Activated naive CD8-positive, alpha-beta T cell (primary cell): ENCODE data around the gene GDPD4.
A peak's percentile ranks its signal among the peaks of the same experiment; 100 is the strongest.

ENCODE experiments used
- H3K27ac Mint-ChIP-seq: one replicate; pipeline ENCODE4 v1.8.0; 2021; ENCODE audit warnings: mixed read lengths
- H3K27me3 Mint-ChIP-seq: one replicate; pipeline ENCODE4 v1.8.0; 2021; ENCODE audit warnings: mixed read lengths
- H3K36me3 Mint-ChIP-seq: one replicate; pipeline ENCODE4 v1.8.0; 2021; ENCODE audit warnings: mixed read lengths
- H3K4me1 Mint-ChIP-seq: one replicate; pipeline ENCODE4 v1.8.0; 2021; ENCODE audit warnings: low read depth, mixed read lengths
- H3K4me3 Mint-ChIP-seq: one replicate; pipeline ENCODE4 v1.8.0; 2021; ENCODE audit warnings: mild to moderate bottlenecking, mixed read lengths
- H3K9me3 Mint-ChIP-seq: one replicate; pipeline ENCODE4 v1.8.0; 2021; ENCODE audit warnings: low read depth, mixed read lengths

The GDPD4 gene

GRCh38 chr11:77207618-77208313 is 93.7 kb downstream of the GDPD4 start:
- no peaks in the 10 kb centered on the region for H3K4me1 Mint-ChIP-seq
- no peaks in the 10 kb centered on the region for H3K27me3 Mint-ChIP-seq
- H3K9me3 Mint-ChIP-seq = no peaks in the 10 kb centered on the region
- H3K27ac Mint-ChIP-seq = no peak overlapping the region
- no peak overlapping the region for H3K4me3 Mint-ChIP-seq
- no peaks in the 10 kb centered on the region for H3K36me3 Mint-ChIP-seq

DNA sequence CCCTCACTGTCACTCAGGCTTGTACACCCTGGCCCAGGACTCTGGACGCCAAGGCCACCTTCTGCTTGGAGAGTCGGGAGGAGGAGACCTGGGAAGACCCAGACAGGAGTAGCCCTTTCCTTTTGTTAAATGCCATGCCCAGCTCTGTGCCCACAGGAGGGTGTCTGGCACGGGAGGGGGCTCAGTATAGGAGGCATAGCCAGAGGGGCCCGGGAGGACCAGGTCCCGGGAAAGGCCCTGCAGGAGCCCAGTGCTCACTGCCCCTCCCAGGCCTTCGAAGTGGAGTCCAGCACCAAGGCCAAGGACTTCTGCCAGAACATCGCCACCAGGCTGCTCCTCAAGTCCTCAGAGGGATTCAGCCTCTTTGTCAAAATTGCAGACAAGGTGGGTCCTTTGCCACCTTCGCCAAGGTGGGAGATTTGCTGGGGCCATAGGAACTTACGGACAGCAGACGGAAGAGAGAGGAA is 94.4 kb downstream of the GDPD4 start:
- Mint-ChIP-seq H3K9me3 (no peaks in the 10 kb centered on the region), H3K36me3 (no peaks in the 10 kb centered on the region), H3K27me3 (no peaks in the 10 kb centered on the region), H3K27ac (no peak overlapping the region), H3K4me1 (no peaks in the 10 kb centered on the region), H3K4me3 (no peak overlapping the region)

DNA sequence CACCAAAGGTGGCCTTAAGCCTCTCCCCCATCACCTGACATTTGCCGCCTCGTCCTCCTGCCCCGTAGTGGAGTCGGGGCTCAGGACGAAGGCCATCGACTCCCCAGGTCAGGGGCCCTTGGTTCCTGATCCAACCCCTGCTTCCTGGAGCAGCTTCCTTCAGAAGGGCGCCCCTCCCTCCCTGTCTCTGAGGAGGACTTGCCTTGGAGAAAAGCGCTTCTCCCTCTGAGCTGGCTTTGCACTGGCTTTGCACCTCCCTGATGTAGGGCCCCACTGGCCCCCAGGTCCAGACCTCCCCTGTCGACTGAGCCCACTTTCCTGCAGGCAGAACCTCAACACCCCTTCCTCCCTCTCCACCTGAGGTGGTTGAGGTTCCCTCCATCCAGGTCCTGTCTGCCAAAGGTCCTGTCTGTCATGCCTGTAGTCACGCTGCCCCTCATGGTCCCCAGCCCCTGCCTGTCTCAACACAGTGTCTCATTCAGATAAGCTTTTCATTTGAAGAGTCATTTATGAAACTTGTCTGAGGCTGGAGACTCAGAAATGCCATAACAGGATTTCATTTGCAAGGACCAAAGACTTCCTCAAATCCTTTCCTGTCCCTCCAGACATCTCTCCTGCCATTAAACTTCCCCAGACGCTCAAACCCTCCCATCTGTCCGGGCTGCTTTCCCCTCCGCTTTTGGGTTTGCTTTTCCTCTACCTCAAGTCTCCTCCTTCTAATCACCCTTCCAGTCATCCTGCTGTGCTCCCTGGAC is 95.0 kb downstream of the GDPD4 start:
- Mint-ChIP-seq H3K36me3 (no peaks in the 10 kb centered on the region), H3K9me3 (no peaks in the 10 kb centered on the region), H3K27me3 (no peaks in the 10 kb centered on the region), H3K27ac (peak overlapping the region; percentile 28), H3K4me3 (no peak overlapping the region), H3K4me1 (no peaks in the 10 kb centered on the region)

DNA sequence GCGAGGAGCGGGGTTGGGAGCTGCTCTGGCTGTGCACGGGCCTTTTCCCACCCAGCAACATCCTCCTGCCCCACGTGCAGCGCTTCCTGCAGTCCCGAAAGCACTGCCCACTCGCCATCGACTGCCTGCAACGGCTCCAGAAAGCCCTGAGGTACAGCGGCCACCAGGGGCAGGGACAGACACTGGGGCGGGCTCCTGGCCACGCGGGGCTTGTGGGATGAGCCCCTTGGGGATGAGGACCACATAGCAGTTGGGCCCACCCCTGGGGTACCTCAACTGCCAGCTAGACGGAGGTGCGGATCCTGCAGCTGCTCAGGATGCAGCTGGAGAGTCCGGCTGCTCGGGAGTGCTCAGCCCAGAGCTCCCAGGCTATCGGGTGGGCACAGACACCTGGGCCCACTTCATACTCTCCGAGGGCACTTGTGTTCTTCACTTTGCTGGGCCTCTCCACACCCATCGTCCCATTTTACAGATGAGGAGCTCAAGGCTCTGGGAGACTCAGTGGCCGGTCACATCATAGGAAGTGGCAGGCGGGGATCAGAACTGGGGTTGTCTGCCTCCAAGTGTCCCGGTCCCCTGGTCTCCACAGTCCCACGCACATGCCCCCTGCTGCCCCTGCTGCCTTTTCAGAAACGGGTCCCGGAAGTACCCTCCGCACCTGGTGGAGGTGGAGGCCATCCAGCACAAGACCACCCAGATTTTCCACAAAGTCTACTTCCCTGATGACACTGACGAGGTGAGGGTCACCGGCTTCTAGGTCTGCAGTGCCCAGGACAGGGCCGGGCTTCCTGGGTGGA is 95.8 kb downstream of the GDPD4 start:
- no peak overlapping the region for H3K4me3 Mint-ChIP-seq
- H3K9me3 Mint-ChIP-seq = no peaks in the 10 kb centered on the region
- no peaks in the 10 kb centered on the region for H3K36me3 Mint-ChIP-seq
- H3K4me1 Mint-ChIP-seq = no peaks in the 10 kb centered on the region
- no peak overlapping the region for H3K27ac Mint-ChIP-seq
- no peaks in the 10 kb centered on the region for H3K27me3 Mint-ChIP-seq

DNA sequence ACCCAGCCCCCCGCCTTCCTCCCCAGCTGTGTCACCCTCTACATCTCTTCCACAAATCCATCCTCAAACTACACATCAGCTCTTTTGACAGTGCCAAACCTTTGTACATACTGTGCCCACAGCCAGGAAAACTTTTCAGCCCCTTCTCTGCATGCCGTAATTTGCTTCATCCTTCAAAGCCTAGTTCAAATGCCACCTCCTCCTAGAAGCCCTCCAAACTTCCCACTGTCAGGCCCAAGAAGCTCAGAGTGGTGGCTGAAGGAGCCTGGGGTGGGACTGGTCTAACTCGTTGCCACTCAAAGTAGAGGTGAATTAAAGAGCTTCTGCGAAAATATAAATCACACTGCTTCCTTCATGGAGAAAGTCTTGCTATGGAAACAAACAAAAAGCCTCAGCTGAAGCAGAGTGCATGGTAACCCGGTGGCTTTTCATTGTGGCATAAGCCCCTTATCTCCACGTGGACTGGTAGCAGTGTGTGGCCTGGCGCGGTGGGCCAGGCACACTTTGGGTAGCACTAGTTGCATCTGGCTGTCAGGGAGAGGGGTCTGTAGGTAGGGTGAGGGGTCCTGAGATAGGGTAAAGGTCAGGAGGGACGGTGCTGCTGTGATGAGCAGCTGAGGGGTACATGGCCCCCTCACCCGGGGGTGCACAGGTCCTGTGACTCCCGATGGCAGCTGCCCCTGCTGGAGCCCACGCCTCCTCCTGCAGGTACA is 96.6 kb downstream of the GDPD4 start:
- Mint-ChIP-seq H3K27ac (no peak overlapping the region), H3K36me3 (no peaks in the 10 kb centered on the region), H3K27me3 (no peaks in the 10 kb centered on the region), H3K4me3 (no peak overlapping the region), H3K4me1 (no peaks in the 10 kb centered on the region), H3K9me3 (no peaks in the 10 kb centered on the region)

DNA sequence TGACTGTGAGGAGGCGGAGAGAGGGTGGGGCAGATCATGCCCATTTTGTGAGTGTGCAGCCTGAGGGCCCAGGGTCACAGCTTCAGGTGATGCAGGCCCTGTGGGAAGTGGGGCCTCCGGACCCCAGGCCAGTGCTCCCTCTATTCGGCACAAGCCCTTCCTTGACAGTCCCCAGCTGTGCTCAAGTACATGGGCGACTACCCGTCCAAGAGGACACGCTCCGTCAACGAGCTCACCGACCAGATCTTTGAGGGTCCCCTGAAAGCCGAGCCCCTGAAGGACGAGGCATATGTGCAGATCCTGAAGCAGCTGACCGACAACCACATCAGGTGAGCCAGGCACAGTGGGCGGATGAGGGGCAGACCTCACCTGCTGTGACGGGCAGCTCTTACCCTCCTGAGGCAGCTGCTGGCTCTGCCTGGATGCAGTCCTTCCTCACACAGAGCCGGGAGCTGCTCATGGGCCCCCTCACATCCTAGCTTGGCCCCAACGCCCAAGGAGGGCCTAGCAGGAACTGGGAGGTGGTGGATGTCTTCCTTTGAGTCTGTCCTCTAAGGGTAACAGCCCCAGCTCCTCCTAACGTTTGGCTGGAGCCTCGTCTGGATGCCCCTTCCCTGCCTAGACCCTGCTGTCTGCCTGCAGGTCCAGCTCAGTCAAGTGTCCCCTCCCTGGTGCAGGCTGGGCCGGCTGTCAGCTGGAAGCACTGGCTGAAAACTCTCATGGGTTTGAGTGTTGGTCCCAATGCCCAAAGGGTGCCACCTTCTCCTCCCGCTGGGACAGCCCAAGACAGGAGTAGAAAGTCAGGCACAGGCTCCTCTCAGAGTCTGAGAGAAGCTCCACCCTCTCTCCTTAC is 97.4 kb downstream of the GDPD4 start:
- H3K4me3 Mint-ChIP-seq = no peak overlapping the region
- no peaks in the 10 kb centered on the region for H3K27me3 Mint-ChIP-seq
- H3K9me3 Mint-ChIP-seq = no peaks in the 10 kb centered on the region
- H3K27ac Mint-ChIP-seq = no peak overlapping the region
- no peaks in the 10 kb centered on the region for H3K36me3 Mint-ChIP-seq
- no peaks in the 10 kb centered on the region for H3K4me1 Mint-ChIP-seq

GRCh38 chr11:77202941-77203900 is 98.3 kb downstream of the GDPD4 start:
- Mint-ChIP-seq H3K9me3 (no peaks in the 10 kb centered on the region), H3K27ac (no peak overlapping the region), H3K4me3 (no peak overlapping the region), H3K36me3 (no peaks in the 10 kb centered on the region), H3K27me3 (no peaks in the 10 kb centered on the region), H3K4me1 (no peaks in the 10 kb centered on the region)

- H3K36me3 Mint-ChIP-seq = no peaks in the 10 kb centered on the region
- no peak overlapping the region for H3K27ac Mint-ChIP-seq
- H3K4me3 Mint-ChIP-seq = no peak overlapping the region
- no peaks in the 10 kb centered on the region for H3K9me3 Mint-ChIP-seq
- no peaks in the 10 kb centered on the region for H3K4me1 Mint-ChIP-seq
- no peaks in the 10 kb centered on the region for H3K27me3 Mint-ChIP-seq
Measured at GRCh38 chr11:77201991-77202841, 99.3 kb downstream of the GDPD4 start.

GRCh38 chr11:77201370-77201769 is 100.1 kb downstream of the GDPD4 start:
- H3K27ac Mint-ChIP-seq = no peak overlapping the region
- H3K27me3 Mint-ChIP-seq = no peaks in the 10 kb centered on the region
- H3K9me3 Mint-ChIP-seq = no peaks in the 10 kb centered on the region
- H3K36me3 Mint-ChIP-seq = no peaks in the 10 kb centered on the region
- no peaks in the 10 kb centered on the region for H3K4me1 Mint-ChIP-seq
- no peak overlapping the region for H3K4me3 Mint-ChIP-seq

DNA sequence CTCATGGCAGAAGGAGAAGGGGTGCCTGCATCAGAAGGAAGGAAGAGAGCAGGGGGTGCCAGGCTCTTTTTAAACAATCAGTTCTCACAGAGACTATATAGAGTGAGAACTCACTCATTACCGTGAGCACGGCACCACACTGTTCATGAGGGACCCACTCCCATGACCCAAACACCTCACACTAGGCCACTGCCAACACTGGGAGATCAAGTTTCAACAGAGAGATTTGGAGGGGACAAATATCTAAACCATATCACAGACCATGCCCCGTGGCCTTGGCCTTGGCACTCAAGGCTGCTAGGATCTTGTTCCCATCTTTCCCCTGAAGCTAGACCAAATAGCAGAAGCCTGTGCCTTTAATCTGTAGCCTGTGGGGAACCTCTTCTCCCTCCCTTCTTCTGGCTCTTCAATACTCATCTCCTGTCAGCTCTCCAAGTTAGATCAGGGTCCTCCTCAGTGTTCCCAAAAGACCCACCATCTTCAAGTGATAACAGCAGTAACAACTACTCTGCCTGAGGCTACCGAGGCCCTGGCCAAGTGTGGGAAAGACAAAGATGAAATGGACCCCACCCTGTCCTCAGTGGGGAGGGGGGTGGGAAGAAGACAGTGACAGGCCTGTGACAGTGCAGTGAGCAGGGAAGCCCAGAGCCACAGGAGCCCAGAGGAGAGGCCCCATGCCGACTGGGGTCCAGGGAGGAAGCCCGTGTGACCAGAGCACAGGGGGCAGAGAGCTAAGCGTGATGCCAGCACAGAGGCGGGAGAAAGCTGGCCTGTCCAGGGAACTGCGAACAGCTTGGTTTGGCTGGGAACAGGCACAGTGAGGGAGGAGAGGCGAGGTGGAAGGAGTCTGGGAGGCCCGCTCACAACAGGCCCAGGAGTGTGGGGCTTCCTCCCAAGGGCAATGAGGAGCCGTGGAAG is 100.9 kb downstream of the GDPD4 start:
- Mint-ChIP-seq H3K4me3 (no peak overlapping the region), H3K36me3 (no peaks in the 10 kb centered on the region), H3K27ac (no peak overlapping the region), H3K4me1 (no peaks in the 10 kb centered on the region), H3K27me3 (no peaks in the 10 kb centered on the region), H3K9me3 (no peaks in the 10 kb centered on the region)

DNA sequence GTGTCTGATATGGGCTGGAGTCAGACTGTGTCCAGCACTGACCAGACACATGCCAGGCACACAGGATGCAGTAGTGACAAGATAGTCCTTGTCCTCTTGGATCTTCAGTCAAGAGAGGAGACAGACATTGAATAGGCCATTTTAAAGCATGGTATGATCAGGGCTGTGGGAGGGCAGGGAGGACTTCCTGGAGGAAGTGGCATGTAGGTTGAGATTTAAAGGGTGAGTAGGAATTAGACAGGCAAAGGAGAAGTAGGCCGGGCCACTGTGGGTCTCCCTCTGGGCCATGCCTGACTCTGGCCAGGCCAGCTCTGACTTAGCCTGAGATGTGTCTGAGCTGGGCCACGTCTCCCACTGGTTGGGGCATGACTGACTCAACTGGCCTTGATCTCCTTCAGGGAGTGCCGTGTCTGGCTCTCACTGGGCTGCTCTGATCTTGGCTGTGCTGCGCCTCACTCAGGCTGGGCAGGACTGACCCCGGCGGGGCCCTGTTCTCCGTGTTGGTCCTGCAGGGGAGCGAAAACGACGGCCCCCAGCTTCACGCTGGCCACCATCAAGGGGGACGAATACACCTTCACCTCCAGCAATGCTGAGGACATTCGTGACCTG is 102.2 kb downstream of the GDPD4 start:
- H3K9me3 Mint-ChIP-seq = no peaks in the 10 kb centered on the region
- no peak overlapping the region for H3K4me3 Mint-ChIP-seq
- H3K4me1 Mint-ChIP-seq = no peaks in the 10 kb centered on the region
- H3K27me3 Mint-ChIP-seq = no peaks in the 10 kb centered on the region
- H3K36me3 Mint-ChIP-seq = no peaks in the 10 kb centered on the region
- no peak overlapping the region for H3K27ac Mint-ChIP-seq
